Midbrain (tissue), 1 donor: ENCODE data around the gene CLCA4.
"Not testable (repeated sequence)": the region's sequence is repeated elsewhere in the genome, so short reads cannot be mapped to it uniquely, and the experiment has no call there.

Source experiments
- DNase-seq: peaks from one replicate; lab custom pipeline; 2025; lab: John Stamatoyannopoulos, UW

CLCA4 gene

GRCh38 chr1:86527306-86527705 lies 19.6 kb upstream of the CLCA4 start:
- DNase-seq, result no peak

- no peak for DNase-seq
Measured at GRCh38 chr1:86530211-86530845, 16.6 kb upstream of the CLCA4 start.

- DNase-seq, result no peak
Measured at GRCh38 chr1:86537928-86538695, 8.8 kb upstream of the CLCA4 start.

- no peak for DNase-seq
Measured at GRCh38 chr1:86538775-86539174, 8.1 kb upstream of the CLCA4 start.

GRCh38 chr1:86541859-86542258 lies 5.0 kb upstream of the CLCA4 start:
- DNase-seq, result no peak

GRCh38 chr1:86542631-86543030 lies 4.2 kb upstream of the CLCA4 start:
- DNase-seq, result no peak

GRCh38 chr1:86548839-86549238 lies 2.0 kb downstream of the CLCA4 start:
- no peak for DNase-seq

- DNase-seq, result no peak
Measured at GRCh38 chr1:86551305-86551704, 4.4 kb downstream of the CLCA4 start.

- DNase-seq, result no peak
Measured at GRCh38 chr1:86552376-86552775, 5.5 kb downstream of the CLCA4 start.

GRCh38 chr1:86557739-86558138 lies 10.9 kb downstream of the CLCA4 start:
- no peak for DNase-seq

GRCh38 chr1:86563849-86564248 lies 17.0 kb downstream of the CLCA4 start:
- DNase-seq, result no peak

- no peak for DNase-seq
Measured at GRCh38 chr1:86567341-86567740, 20.5 kb downstream of the CLCA4 start.

GRCh38 chr1:86567878-86568277 lies 21.0 kb downstream of the CLCA4 start:
- DNase-seq, result no peak

- DNase-seq, result no peak
Measured at GRCh38 chr1:86573763-86574484, 27.0 kb downstream of the CLCA4 start.

- DNase-seq, result no peak
Measured at GRCh38 chr1:86581231-86581630, 34.4 kb downstream of the CLCA4 start.

GRCh38 chr1:86582161-86582560 lies 35.3 kb downstream of the CLCA4 start:
- DNase-seq, result no peak

GRCh38 chr1:86583032-86583431 lies 36.2 kb downstream of the CLCA4 start:
- DNase-seq, result no peak

GRCh38 chr1:86583593-86583992 lies 36.7 kb downstream of the CLCA4 start:
- no peak for DNase-seq

- no peak for DNase-seq
Measured at GRCh38 chr1:86594284-86594770, 47.4 kb downstream of the CLCA4 start.

GRCh38 chr1:86596224-86596623 lies 49.3 kb downstream of the CLCA4 start:
- DNase-seq, result no peak

- no peak for DNase-seq
Measured at GRCh38 chr1:86596741-86597290, 49.9 kb downstream of the CLCA4 start.

- DNase-seq, result not testable (repeated sequence)
Measured at GRCh38 chr1:86606080-86606479, 59.2 kb downstream of the CLCA4 start.

- no peak for DNase-seq
Measured at GRCh38 chr1:86616433-86616832, 69.6 kb downstream of the CLCA4 start.
